H1 (cell line): ENCODE results near the gene ADAMTS3.

Experiments used
- CTCF ChIP-seq, 3 experiments: IDR thresholded peaks; 1 replicate in 2 of 3; 2 replicates in 1 of 3; pipeline versions ENCODE4 v1.5.1 to v1.6.1; 2011; ENCODE audit warnings: low read length in 3 of 3, mild to moderate bottlenecking in 3 of 3, inconsistent platforms in 2 of 3, low read depth in 1 of 3, moderate library complexity in 1 of 3; ENCODE audit not compliant: insufficient read depth in 1 of 3; ENCODE audit errors: control extremely low read depth in 1 of 3
- HDAC2 ChIP-seq, 2 experiments: fragments of 300-600 bp in 1 of 2; sonication (generic) in 1 of 2; IDR thresholded peaks; 2 replicates each; pipeline ENCODE4 v1.6.1; 2011 to 2012; ENCODE audit warnings: low read depth in 2 of 2, low read length in 2 of 2, mild to moderate bottlenecking in 2 of 2, moderate library complexity in 2 of 2, borderline replicate concordance in 1 of 2, inconsistent platforms in 1 of 2
- POLR2A ChIP-seq, 2 experiments: IDR thresholded peaks; 1 replicate in 1 of 2; 2 replicates in 1 of 2; pipeline ENCODE4 v1.6.1; 2011; ENCODE audit warnings: low read depth in 2 of 2, low read length in 2 of 2, mild to moderate bottlenecking in 2 of 2; ENCODE audit errors: control extremely low read depth in 1 of 2

- TF ChIP-seq CTCF (IDR thresholded peaks at IDR 0.05; ENCODE audit: control extremely low read depth in 1 of 3, insufficient read depth in 1 of 3, low read depth in 1 of 3, low read length in 3 of 3) (no peak), POLR2A (IDR thresholded peaks at IDR 0.05; ENCODE audit: control extremely low read depth in 1 of 2, low read depth in 2 of 2, low read length in 2 of 2) (no peak), HDAC2 (IDR thresholded peaks at IDR 0.05; ENCODE audit: borderline replicate concordance in 1 of 2, low read depth in 2 of 2, low read length in 2 of 2) (no peak)
Measured at GRCh38 chr4:72314869-72315268, 254.2 kb downstream of the ADAMTS3 start.
